SW480 (cell line): Measurements from ENCODE around the gene CYP2D6.

ENCODE experiments used
- DNase-seq: peaks from one replicate; pipeline ENCODE4 v3.0.0-alpha.2; 2016; ENCODE audit warnings: low spot score

The CYP2D6 gene

GRCh38 chr22:42084874-42085273 lies 45.7 kb downstream of the CYP2D6 start:
- DNase-seq, result no peak

GRCh38 chr22:42083119-42083518 lies 47.5 kb downstream of the CYP2D6 start:
- no peak for DNase-seq

GRCh38 chr22:42080287-42080686 lies 50.3 kb downstream of the CYP2D6 start:
- peak; percentile 22 for DNase-seq

GRCh38 chr22:42079319-42080251 lies 51.0 kb downstream of the CYP2D6 start, which contains the start of gene SMDT1:
Gene SMDT1 (plus strand): TSS chr22:42079700. CDS start chr22:42079769, 69 bp downstream.
- peak; percentile 97 for DNase-seq

- DNase-seq, result no peak
Measured at GRCh38 chr22:42078469-42079318, 51.9 kb downstream of the CYP2D6 start.

- no peak for DNase-seq
Measured at GRCh38 chr22:42077486-42078125, 53.0 kb downstream of the CYP2D6 start.

- DNase-seq, result no peak
Measured at GRCh38 chr22:42076764-42077485, 53.7 kb downstream of the CYP2D6 start.
